Subcutaneous adipose tissue (tissue), 4 donors: ENCODE data around the gene PRPSAP2. TPM values are rescaled to one million over a fixed set of nuclear protein-coding genes. Genes with fewer than 3 reads are reported as not detected.

ENCODE experiments used
- total RNA-seq, 4 donors: library from RNA; depleted of rRNA; stranded (reverse); fragments of >200 nt; gene quantifications; one replicate each; pipeline ENCODE4 v1.1.0, GENCODE V29; 2016
- TF ChIP-seq, protein P1 (sequence below): fragments of 450-650 bp; IDR thresholded peaks from one replicate; pipeline ENCODE4 v1.5.1; 2016; ENCODE audit warnings: low read depth, mild to moderate bottlenecking, control low read depth, antibody characterized with exemption, moderate library complexity

The PRPSAP2 gene, protein sequence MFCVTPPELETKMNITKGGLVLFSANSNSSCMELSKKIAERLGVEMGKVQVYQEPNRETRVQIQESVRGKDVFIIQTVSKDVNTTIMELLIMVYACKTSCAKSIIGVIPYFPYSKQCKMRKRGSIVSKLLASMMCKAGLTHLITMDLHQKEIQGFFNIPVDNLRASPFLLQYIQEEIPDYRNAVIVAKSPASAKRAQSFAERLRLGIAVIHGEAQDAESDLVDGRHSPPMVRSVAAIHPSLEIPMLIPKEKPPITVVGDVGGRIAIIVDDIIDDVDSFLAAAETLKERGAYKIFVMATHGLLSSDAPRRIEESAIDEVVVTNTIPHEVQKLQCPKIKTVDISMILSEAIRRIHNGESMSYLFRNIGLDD
- 10 to 100 TPM; 12.6 to 45.4 (median 16.7) TPM for total RNA-seq

DNA sequence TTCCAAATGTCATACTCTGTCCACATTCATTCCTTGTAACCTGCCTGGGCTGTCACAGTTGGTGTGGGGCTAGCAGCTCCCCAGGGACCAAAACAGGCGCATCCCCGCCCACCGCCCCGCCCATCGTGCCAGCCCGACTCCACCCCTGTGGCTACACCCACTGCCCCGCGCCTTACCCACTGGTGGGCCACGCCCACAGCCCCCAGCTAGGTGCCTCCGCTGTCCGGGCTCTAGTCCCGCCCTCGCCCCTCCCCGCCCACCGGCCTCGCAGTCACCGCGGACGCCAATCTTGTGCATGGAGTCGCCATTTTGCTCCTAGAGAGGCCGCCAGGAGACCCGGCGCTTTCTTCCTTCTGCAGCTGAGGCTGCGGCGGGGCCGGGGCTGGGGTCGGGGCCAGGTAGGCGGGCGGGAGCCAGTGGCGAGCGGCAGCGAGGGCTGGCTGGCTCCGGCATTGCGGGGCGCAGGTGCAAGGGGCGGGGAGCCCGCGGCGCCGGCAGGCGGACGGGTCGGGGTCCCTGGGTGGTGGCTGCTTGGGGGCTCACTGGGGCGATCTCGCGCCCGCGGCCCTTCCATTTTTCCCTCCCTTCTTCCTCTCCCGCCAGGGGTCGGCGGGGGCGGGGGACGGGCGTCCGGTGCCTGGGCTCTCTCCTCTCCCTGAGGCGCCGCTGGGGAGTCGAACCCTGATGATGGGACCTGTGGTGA, at the start of gene PRPSAP2:
Gene PRPSAP2, plus strand, starts transcription at position 268 of the 703 bp plus-strand sequence. CDS start 7,703 bp downstream, outside the sequence.
- TF ChIP-seq, protein P1, sequence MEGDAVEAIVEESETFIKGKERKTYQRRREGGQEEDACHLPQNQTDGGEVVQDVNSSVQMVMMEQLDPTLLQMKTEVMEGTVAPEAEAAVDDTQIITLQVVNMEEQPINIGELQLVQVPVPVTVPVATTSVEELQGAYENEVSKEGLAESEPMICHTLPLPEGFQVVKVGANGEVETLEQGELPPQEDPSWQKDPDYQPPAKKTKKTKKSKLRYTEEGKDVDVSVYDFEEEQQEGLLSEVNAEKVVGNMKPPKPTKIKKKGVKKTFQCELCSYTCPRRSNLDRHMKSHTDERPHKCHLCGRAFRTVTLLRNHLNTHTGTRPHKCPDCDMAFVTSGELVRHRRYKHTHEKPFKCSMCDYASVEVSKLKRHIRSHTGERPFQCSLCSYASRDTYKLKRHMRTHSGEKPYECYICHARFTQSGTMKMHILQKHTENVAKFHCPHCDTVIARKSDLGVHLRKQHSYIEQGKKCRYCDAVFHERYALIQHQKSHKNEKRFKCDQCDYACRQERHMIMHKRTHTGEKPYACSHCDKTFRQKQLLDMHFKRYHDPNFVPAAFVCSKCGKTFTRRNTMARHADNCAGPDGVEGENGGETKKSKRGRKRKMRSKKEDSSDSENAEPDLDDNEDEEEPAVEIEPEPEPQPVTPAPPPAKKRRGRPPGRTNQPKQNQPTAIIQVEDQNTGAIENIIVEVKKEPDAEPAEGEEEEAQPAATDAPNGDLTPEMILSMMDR, result no peak

DNA sequence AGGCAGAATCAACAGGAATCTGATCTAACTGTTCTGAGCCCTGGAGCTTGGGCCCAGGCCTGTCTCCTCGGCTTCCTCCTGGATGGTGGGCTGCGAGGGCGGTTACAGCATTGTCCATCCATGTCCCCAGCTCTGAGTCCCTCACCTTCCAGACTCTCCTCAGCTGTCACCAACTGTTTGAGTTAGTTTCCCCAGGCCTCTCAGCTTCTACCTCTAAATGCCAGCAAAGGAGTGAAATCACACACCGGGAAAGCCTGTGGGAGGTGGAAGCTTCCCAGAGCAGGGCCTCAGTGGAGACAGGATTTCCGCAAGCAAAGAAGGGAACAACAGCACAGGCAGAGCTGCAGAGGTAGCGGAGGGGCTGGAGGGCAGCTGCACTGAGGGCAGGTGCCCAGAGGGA, 9.4 kb upstream of the PRPSAP2 start:
- TF ChIP-seq, protein P1, result no peak

DNA sequence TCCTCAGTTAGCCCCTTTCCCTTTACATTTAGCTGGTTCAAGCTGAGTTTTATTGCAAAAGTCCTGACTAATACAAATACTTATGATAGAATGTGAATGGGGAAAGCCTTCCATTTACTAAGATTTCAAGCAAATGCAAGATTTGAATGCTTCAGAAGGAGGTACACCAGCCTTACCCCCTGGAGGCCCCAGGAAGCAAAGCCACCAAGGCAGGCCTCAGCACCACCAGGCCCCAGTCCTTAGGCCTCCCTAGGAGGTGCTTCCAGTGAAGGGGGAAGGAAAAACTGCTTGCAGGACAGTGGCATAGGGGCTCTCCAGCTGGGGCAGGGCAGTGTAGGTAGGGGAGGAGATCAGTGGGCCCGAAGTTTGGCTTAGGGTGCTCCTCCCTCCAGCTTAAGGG, 7.3 kb upstream of the PRPSAP2 start:
- TF ChIP-seq, protein P1, result no peak

DNA sequence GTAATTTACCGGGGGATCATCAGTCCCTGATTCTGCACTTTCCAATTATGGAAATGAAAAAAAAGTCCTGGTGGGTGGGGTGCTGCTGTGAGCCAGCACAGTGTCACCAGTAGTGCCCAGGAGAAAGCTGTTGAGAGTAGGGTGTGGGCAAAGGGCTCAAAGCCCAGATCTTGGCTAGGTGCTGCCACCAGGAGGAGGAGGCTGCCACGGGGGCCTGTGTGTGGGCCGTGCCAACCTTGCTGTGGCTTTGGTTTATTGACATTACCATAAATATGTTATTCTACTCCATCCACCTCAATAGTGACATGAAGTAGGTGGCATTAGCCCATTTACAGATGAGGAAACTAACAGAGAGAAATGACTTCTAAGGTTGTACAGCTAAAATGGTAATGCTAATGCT, 6.7 kb upstream of the PRPSAP2 start:
- TF ChIP-seq, protein P1, result no peak

DNA sequence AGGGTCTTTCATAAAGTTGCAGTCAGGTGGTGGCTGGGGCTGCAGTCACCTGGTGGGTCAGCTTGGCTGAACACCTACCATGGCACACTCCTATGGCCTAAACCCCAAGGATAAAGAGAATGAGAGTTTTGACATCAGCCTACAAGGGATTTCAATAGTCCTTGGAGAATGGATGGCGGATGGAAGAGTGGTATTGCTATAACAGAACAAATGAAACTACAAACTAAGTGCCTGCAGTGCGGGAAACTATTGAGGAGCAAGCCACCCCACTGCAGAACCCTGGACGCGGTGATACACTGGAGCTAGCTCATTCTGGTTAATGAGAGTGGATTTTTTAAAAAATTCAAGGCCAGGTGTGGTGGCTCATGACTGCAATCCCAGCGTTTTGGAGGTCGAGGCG, 3.0 kb upstream of the PRPSAP2 start:
- TF ChIP-seq, protein P1, result no peak

DNA sequence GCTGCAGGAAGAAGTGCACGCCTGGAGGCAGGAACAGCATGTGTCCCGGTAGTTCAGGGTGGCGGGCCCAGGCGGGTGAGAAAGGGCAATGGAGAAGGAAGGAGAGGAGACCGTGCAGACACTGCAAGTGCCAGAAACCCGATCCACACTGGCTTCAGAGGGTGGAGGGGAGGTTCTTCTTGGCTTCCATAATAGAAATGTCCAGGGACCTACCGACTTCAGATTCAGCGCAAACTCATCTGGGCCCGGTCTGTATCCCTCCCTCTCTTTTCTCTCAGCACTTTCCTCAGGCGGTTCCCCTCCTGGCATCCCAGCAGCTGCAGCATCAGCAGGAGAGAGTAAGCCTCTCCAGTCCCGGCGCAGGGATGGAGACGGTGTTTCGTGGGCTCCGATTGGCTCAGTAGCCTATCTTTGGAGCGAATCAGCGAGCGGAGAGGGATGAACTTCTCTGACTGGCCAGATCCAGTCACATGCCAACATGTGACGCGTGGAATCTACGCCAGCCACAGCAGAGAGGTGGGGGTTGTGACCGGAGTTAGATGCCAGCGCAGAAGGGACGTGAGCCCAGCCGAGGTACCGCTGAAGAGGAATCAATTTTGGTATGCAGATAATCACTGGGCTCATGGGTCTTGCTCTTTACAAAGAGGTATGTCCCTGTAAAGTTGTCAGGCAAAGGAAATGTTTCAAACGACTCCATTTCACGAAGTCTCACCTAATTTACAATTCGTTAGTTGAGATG, 1.9 kb upstream of the PRPSAP2 start:
- TF ChIP-seq, protein P1, result no peak

DNA sequence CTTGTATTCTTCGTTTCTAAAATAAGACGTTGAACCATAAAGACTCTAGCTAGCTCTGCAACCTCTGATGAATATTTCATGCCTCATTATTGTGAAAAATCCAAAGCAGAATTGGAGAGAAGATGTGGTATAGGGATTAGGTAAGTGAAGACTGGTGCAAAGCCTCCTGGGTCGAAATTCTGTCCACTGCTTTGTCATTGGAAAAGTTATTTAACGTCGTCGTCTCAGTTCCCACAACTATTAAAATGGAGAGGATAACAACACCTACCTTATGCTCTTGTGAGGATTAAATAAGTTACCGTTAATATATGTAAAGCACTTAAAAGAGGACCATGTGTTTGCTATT, 1.4 kb upstream of the PRPSAP2 start:
- TF ChIP-seq, protein P1, result no peak
